ENCODE results near the gene IER3.

IER3 gene

GRCh38 chr6:30744054-30744805, at the start of gene IER3:
Gene IER3, minus strand, starts transcription at chr6:30744547. Its CDS starts 29 bp downstream, at chr6:30744518.
- no peak for DNase-seq

- DNase-seq = no peak
Measured at GRCh38 chr6:30793521-30794194, 49.3 kb upstream of the IER3 start.

- DNase-seq = no peak
Measured at GRCh38 chr6:30792786-30793185, 48.4 kb upstream of the IER3 start.

- no peak for DNase-seq
Measured at GRCh38 chr6:30790724-30791383, 46.5 kb upstream of the IER3 start.

GRCh38 chr6:30789606-30790005, 45.3 kb upstream of the IER3 start:
- no peak for DNase-seq

- peak; percentile 62 for DNase-seq
Measured at GRCh38 chr6:30787954-30788353, 43.6 kb upstream of the IER3 start.

GRCh38 chr6:30782425-30783014, 38.2 kb upstream of the IER3 start:
- DNase-seq = no peak

GRCh38 chr6:30781743-30782424, 37.5 kb upstream of the IER3 start:
- DNase-seq = peak; percentile 79

GRCh38 chr6:30781395-30781742, 37.0 kb upstream of the IER3 start:
- DNase-seq = no peak

GRCh38 chr6:30780642-30780920, 36.2 kb upstream of the IER3 start:
- DNase-seq = no peak

GRCh38 chr6:30779850-30780641, 35.7 kb upstream of the IER3 start:
- DNase-seq = no peak

GRCh38 chr6:30778001-30778635, 33.8 kb upstream of the IER3 start:
- DNase-seq = no peak

GRCh38 chr6:30777155-30777485, 32.8 kb upstream of the IER3 start:
- DNase-seq = no peak

- DNase-seq = no peak
Measured at GRCh38 chr6:30776390-30777154, 32.2 kb upstream of the IER3 start.

- DNase-seq = no peak
Measured at GRCh38 chr6:30775104-30775503, 30.8 kb upstream of the IER3 start.

GRCh38 chr6:30774701-30775100, 30.4 kb upstream of the IER3 start:
- no peak for DNase-seq

GRCh38 chr6:30770592-30770991, 26.2 kb upstream of the IER3 start:
- no peak for DNase-seq

- DNase-seq = no peak
Measured at GRCh38 chr6:30769853-30770524, 25.6 kb upstream of the IER3 start.

GRCh38 chr6:30769088-30769852, 24.9 kb upstream of the IER3 start:
- peak; percentile 67 for DNase-seq

- DNase-seq = no peak
Measured at GRCh38 chr6:30768634-30769087, 24.3 kb upstream of the IER3 start.

Measured in GF-D8 (cell line).